SK-N-SH (cell line): ENCODE data around the gene CLN3. TPM values are rescaled to one million over a fixed set of nuclear protein-coding genes. Genes with fewer than 3 reads are reported as not detected.

Source experiments
- CTCF ChIA-PET: fragments of 300-600, 350-600 bp; formaldehyde crosslinking; extraction: SDS; loops from one replicate; lab custom pipeline; 2021; lab: Yijun Ruan, JAX
- POLR2A ChIA-PET: fragments of 350-600 bp; sonication (Branson Sonifier 250); formaldehyde crosslinking; extraction: SDS; loops from one replicate; lab custom pipeline; 2020; ENCODE audit warnings: antibody characterized with exemption, inconsistent platforms; lab: Yijun Ruan, JAX
- DNase-seq: peaks from one replicate; pipeline ENCODE4 v3.0.0; 2012
- H2AFZ ChIP-seq: fragments of 200-600 bp; sonication (generic); 2 replicates; pipeline ENCODE4 v1.8.1; 2016; ENCODE audit warnings: antibody characterized with exemption, mild to moderate bottlenecking, low read depth
- H3F3A ChIP-seq: fragments of 200-600 bp; sonication (generic); replicated peaks from 2 replicates; pipeline ENCODE3; 2016; ENCODE audit warnings: antibody characterized with exemption, mild to moderate bottlenecking; ENCODE audit not compliant: insufficient read depth
- H3K27ac ChIP-seq, 2 experiments: fragments of 200-500 bp in 1 of 2; fragments of 200-600 bp in 1 of 2; sonication (Bioruptor generic) in 1 of 2; sonication (generic), shearing (Covaris generic) in 1 of 2; 2 replicates each; pipeline versions ENCODE4 v1.5.1 to v1.6.1; 2014 to 2016; ENCODE audit warnings: low read depth in 2 of 2, inconsistent platforms in 1 of 2, low read length in 1 of 2, mild to moderate bottlenecking in 1 of 2, mixed read lengths in 1 of 2
- H3K27me3 ChIP-seq: fragments of 200-600 bp; sonication (generic), shearing (Covaris generic); 2 replicates; pipeline ENCODE4 v1.6.1; 2016; ENCODE audit warnings: mixed run types; ENCODE audit not compliant: insufficient read depth
- H3K36me3 ChIP-seq, 2 experiments: fragments of 200-500 bp in 1 of 2; fragments of 200-600 bp in 1 of 2; sonication (Bioruptor generic) in 1 of 2; sonication (generic) in 1 of 2; replicated peaks in 1 of 2; 2 replicates each; pipeline versions ENCODE3 to v1.5.1; 2014 to 2016; ENCODE audit warnings: low read length in 1 of 2, mild to moderate bottlenecking in 1 of 2; ENCODE audit not compliant: insufficient read depth in 2 of 2, control insufficient read depth in 1 of 2
- H3K4me1 ChIP-seq, 2 experiments: fragments of 200-500 bp in 1 of 2; fragments of 200-600 bp in 1 of 2; sonication (Bioruptor generic) in 1 of 2; sonication (generic), shearing (Covaris generic) in 1 of 2; 2 replicates each; pipeline versions ENCODE4 v1.5.1 to v1.6.1; 2014 to 2016; ENCODE audit warnings: low read depth in 1 of 2, low read length in 1 of 2, mixed run types in 1 of 2; ENCODE audit not compliant: insufficient read depth in 2 of 2, control insufficient read depth in 1 of 2
- H3K4me2 ChIP-seq: fragments of 200-600 bp; sonication (generic), shearing (Covaris generic); 2 replicates; pipeline ENCODE4 v1.6.1; 2017; ENCODE audit warnings: mixed run types
- H3K4me3 ChIP-seq, 2 experiments: fragments of 200-500 bp in 1 of 2; fragments of 200-600 bp in 1 of 2; sonication (Bioruptor generic) in 1 of 2; sonication (generic), shearing (Covaris generic) in 1 of 2; 2 replicates each; pipeline versions ENCODE4 v1.5.1 to v1.8.1; 2014 to 2016; ENCODE audit warnings: low read depth in 2 of 2, inconsistent platforms in 1 of 2, low read length in 1 of 2, mild to moderate bottlenecking in 1 of 2, mixed read lengths in 1 of 2, moderate library complexity in 1 of 2
- H3K79me2 ChIP-seq: fragments of 200-600 bp; sonication (generic); 2 replicates; pipeline ENCODE4 v1.8.1; 2017; ENCODE audit warnings: mild to moderate bottlenecking; ENCODE audit not compliant: insufficient read depth
- H3K9ac ChIP-seq: fragments of 200-600 bp; sonication (generic); 2 replicates; pipeline ENCODE4 v1.6.1; 2017; ENCODE audit warnings: mixed run types
- H3K9me2 ChIP-seq: fragments of 200-600 bp; sonication (generic); 2 replicates; pipeline ENCODE4 v1.6.1; 2017; ENCODE audit warnings: mixed run types
- H3K9me3 ChIP-seq: fragments of 200-600 bp; sonication (generic); 2 replicates; pipeline ENCODE4 v1.6.1; 2017; ENCODE audit warnings: mixed run types, mild to moderate bottlenecking, moderate library complexity
- H4K20me1 ChIP-seq: fragments of 200-600 bp; sonication (generic); 2 replicates; pipeline ENCODE4 v1.6.1; 2017; ENCODE audit warnings: mild to moderate bottlenecking, mixed run types; ENCODE audit not compliant: insufficient read depth
- EZH2phosphoT487 ChIP-seq: fragments of 200-600 bp; sonication (generic); IDR thresholded peaks from 2 replicates; pipeline ENCODE4 v1.6.1; 2017; ENCODE audit warnings: low read depth, mixed run types, mild to moderate bottlenecking, antibody characterized with exemption, moderate library complexity, borderline replicate concordance
- FOXJ3 ChIP-seq: sonication (generic); formaldehyde crosslinking; IDR thresholded peaks from 2 replicates; pipeline ENCODE4 v1.5.1; 2020; ENCODE audit warnings: mild to moderate bottlenecking, missing genetic modification reagents
- GABPA ChIP-seq: IDR thresholded peaks from 2 replicates; pipeline ENCODE4 v1.4.0; 2012; ENCODE audit warnings: low read depth, mild to moderate bottlenecking
- MXI1 ChIP-seq: IDR thresholded peaks from 2 replicates; pipeline ENCODE4 v1.6.1; 2012; ENCODE audit warnings: mild to moderate bottlenecking, low read depth, low read length, improper control_type of control experiment
- NFIC ChIP-seq: IDR thresholded peaks from 2 replicates; pipeline ENCODE4 v1.4.0; 2012; ENCODE audit warnings: borderline replicate concordance
- RCOR1 ChIP-seq: fragments of 150-350 bp; IDR thresholded peaks from 2 replicates; pipeline ENCODE4 v1.6.1; 2017; ENCODE audit warnings: antibody characterized with exemption, low read length
- RXRA ChIP-seq: IDR thresholded peaks from 2 replicates; pipeline ENCODE4 v1.4.0; 2012; ENCODE audit warnings: low read depth, mild to moderate bottlenecking, borderline replicate concordance
- TAF1 ChIP-seq: IDR thresholded peaks from 2 replicates; pipeline ENCODE4 v1.6.1; 2012; ENCODE audit warnings: low read depth, mild to moderate bottlenecking, low read length, moderate library complexity, borderline replicate concordance
- WGBS: methylation state at CpG from one replicate; pipeline ENCODE4 v1.1.6; 2017; ENCODE audit warnings: low lambda C conversion rate; 5-methylcytosine and 5-hydroxymethylcytosine counted together
- polyA plus RNA-seq, 3 experiments: library from polyadenylated mRNA; depleted of rRNA; stranded (reverse); fragments of >200 nt; gene quantifications; 2 replicates each; pipeline ENCODE4 v1.2.3, GENCODE V29; 2012
- TF ChIP-seq, protein P1 (sequence below): IDR thresholded peaks from 2 replicates; pipeline ENCODE4 v1.4.0; 2012; ENCODE audit warnings: low read depth
- TF ChIP-seq, protein P2 (sequence below): IDR thresholded peaks from 2 replicates; pipeline ENCODE4 v1.4.0; 2012; ENCODE audit warnings: low read depth, borderline replicate concordance

The CLN3 gene
- polyA plus RNA-seq, 1 of the 3 experiments (the other 2 are of a cell fraction) = 18.5 TPM

DNA sequence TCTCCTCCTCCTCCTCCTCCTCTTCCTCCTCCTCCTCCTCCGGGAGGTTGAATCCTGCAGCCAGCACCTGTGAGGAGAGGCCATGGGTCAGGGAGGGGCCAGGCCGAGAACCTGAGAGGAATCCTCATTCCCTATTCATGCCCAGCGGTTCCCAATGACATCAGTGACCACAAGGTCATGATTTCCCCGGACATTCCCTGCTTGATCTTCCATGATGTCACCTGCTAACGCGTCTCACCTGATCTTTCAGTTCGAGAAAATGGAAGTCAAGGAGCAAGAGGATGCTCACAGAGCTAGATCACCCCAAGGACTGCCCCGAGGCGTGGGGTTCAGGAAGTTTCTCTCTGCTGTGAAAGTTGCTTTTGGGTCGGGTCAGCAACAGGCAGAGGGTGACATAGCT lies 8.0 kb upstream of the CLN3 start:
- no peak for DNase-seq
- H3K27me3 ChIP-seq = no peaks in the 10 kb centered on the region
- no peaks in the 10 kb centered on the region for H3F3A ChIP-seq
- H3K9ac ChIP-seq = no peak overlapping the region
- TF ChIP-seq, protein P1, sequence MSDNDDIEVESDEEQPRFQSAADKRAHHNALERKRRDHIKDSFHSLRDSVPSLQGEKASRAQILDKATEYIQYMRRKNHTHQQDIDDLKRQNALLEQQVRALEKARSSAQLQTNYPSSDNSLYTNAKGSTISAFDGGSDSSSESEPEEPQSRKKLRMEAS = no peak
- TF ChIP-seq, protein P2, sequence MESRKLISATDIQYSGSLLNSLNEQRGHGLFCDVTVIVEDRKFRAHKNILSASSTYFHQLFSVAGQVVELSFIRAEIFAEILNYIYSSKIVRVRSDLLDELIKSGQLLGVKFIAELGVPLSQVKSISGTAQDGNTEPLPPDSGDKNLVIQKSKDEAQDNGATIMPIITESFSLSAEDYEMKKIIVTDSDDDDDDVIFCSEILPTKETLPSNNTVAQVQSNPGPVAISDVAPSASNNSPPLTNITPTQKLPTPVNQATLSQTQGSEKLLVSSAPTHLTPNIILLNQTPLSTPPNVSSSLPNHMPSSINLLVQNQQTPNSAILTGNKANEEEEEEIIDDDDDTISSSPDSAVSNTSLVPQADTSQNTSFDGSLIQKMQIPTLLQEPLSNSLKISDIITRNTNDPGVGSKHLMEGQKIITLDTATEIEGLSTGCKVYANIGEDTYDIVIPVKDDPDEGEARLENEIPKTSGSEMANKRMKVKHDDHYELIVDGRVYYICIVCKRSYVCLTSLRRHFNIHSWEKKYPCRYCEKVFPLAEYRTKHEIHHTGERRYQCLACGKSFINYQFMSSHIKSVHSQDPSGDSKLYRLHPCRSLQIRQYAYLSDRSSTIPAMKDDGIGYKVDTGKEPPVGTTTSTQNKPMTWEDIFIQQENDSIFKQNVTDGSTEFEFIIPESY = no peak
- TF ChIP-seq MXI1 (no peak), GABPA (no peak), RXRA (no peak), NFIC (no peak)
- H3K4me3 ChIP-seq = no peak overlapping the region
- WGBS = 55% methylated on average over 10 of the region's 10 CpGs
- H3K27ac ChIP-seq = no peak overlapping the region
- no peaks in the 10 kb centered on the region for H3K9me2 ChIP-seq
- H3K9me3 ChIP-seq = no peaks in the 10 kb centered on the region
- H3K79me2 ChIP-seq = no peaks in the 10 kb centered on the region
- ChIA-PET CTCF (no interaction called here), POLR2A (no interaction called here)
- no peak overlapping the region for H3K4me2 ChIP-seq
- no peaks in the 10 kb centered on the region for H3K4me1 ChIP-seq
- no peaks in the 10 kb centered on the region for H3K36me3 ChIP-seq
- H2AFZ ChIP-seq = no peak overlapping the region
- no peaks in the 10 kb centered on the region for H4K20me1 ChIP-seq

DNA sequence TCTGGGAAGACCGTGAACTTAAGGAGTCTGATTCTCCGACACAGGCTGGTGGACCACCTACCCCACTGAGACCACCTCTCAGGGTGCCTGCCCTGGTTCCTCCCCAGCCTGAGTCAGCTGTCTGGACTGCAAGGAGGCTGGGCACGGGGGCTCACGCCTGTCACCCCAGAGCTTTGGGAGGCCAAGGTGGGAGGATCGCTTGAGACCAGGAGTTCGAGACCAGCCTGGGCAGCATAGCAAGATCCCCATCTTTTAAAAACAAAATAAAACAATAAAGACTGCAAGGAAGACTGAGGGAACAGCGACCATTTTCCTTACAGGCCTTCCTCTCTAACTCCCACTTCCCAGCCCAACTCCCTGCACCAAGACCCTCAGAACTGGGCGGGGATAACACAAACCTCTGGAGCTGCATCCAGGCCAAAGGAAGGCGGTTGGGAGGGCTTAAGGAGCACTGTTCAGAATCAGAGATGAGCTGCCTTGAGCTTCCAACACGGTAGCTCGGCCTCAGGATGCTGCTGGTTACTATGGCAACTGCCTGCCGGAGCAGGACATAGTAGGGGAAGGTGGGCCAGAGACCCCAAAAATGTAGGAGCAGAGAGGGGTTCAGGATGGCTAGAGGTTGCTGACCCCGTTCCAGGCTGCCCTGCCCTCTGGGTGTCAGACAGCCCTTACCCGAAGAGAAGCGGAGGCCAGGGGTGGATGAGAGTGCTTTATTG lies 7.0 kb upstream of the CLN3 start:
- Histone ChIP-seq H3K4me3 (no peak overlapping the region), H3K9me2 (no peaks in the 10 kb centered on the region), H3F3A (no peaks in the 10 kb centered on the region), H3K9me3 (no peaks in the 10 kb centered on the region), H3K9ac (no peak overlapping the region), H3K79me2 (no peaks in the 10 kb centered on the region), H3K27me3 (no peaks in the 10 kb centered on the region), H3K36me3 (no peaks in the 10 kb centered on the region), H4K20me1 (no peaks in the 10 kb centered on the region), H3K4me1 (no peaks in the 10 kb centered on the region), H3K27ac (no peak overlapping the region), H2AFZ (no peak overlapping the region), H3K4me2 (no peak overlapping the region)
- DNase-seq = no peak
- 68% methylated on average over 12 of the region's 15 CpGs for WGBS
- TF ChIP-seq RCOR1 (no peak), EZH2phosphoT487 (no peak), FOXJ3 (CRISPR knock-in tag) (no peak), MXI1 (no peak), TAF1 (no peak)
- POLR2A ChIA-PET = no interaction called here
- CTCF ChIA-PET = no interaction called here
